ENCODE results near the gene ZAP70.

DNA sequence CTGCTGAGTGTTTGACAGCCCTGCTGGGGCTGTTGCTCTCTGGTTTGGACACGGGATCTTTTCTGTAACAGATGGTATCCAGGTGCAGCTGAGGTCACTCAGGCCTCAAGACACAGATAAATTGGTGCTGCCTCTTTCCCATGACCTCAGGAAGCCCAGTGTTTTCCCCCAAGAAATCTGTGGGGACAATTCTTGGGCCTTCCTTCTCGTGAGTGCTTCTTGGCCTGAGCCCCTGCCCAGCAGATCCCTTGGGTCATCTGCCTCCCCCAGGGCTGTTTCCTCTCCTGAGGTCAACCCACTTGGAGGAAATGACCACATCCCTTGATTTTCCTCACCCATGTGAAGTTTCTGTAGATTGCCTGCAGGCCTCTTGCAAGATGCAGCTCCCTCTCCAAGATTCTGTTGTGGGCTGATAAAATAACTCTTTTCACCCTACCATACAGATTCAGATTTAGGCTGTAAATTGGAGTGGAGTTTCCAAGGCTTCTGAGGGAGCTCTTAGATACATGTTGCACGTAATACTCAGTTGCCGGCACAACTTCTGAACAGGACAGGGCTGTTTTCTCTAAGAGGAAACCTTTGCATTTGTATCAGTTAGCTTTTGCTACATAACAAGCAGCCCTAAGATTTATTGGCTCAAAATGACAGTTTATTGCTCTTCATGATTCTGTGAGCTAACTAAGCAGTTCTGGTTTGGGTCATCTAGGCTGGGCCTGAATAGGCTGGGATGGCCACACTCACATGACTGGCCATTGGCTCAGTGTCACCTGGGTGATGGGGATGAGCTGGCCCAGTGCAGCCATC, 13.1 kb downstream of the ZAP70 start:
- TF ChIP-seq, protein P1, sequence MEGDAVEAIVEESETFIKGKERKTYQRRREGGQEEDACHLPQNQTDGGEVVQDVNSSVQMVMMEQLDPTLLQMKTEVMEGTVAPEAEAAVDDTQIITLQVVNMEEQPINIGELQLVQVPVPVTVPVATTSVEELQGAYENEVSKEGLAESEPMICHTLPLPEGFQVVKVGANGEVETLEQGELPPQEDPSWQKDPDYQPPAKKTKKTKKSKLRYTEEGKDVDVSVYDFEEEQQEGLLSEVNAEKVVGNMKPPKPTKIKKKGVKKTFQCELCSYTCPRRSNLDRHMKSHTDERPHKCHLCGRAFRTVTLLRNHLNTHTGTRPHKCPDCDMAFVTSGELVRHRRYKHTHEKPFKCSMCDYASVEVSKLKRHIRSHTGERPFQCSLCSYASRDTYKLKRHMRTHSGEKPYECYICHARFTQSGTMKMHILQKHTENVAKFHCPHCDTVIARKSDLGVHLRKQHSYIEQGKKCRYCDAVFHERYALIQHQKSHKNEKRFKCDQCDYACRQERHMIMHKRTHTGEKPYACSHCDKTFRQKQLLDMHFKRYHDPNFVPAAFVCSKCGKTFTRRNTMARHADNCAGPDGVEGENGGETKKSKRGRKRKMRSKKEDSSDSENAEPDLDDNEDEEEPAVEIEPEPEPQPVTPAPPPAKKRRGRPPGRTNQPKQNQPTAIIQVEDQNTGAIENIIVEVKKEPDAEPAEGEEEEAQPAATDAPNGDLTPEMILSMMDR (IDR thresholded peaks at IDR 0.05) = no peak
- no peak for TF ChIP-seq POLR2A (IDR thresholded peaks at IDR 0.05)

Data from right lobe of liver (tissue), 4 donors.